GM23338 (cell line): ENCODE measurements around the gene TMEM63C.

Source experiments
- CREB1 ChIP-seq: fragments of 250-450 bp; sonication (Bioruptor Pico); IDR thresholded peaks from 2 replicates; pipeline ENCODE4 v1.5.0; 2020; ENCODE audit warnings: low read depth, mild to moderate bottlenecking, moderate library complexity
- CTCF ChIP-seq, 2 experiments: fragments of 200-600 bp in 1 of 2; sonication (generic) in 1 of 2; conservative IDR thresholded peaks; 2 replicates each; pipeline versions ENCODE4 v1.5.1 to v1.6.1; 2016 to 2017; ENCODE audit warnings: antibody characterized with exemption in 2 of 2, low read depth in 2 of 2, mild to moderate bottlenecking in 2 of 2, moderate library complexity in 1 of 2
- EZH2 ChIP-seq: fragments of 200-600 bp; sonication (generic); IDR thresholded peaks from one replicate; pipeline ENCODE4 v1.8.0; 2017; ENCODE audit warnings: antibody characterized with exemption, mild to moderate bottlenecking, low read depth; ENCODE audit not compliant: unreplicated experiment
- EZH2phosphoT487 ChIP-seq: fragments of 200-600 bp; sonication (generic); IDR thresholded peaks from one replicate; pipeline ENCODE4 v1.8.1; 2018; ENCODE audit warnings: antibody characterized with exemption; ENCODE audit not compliant: unreplicated experiment
- JUNB ChIP-seq: IDR thresholded peaks from one replicate; pipeline ENCODE4 v1.6.1; 2016; ENCODE audit warnings: antibody characterized with exemption; ENCODE audit not compliant: unreplicated experiment
- POLR2AphosphoS5 ChIP-seq: IDR thresholded peaks from 2 replicates; pipeline ENCODE4 v1.6.1; 2016; ENCODE audit warnings: antibody characterized with exemption, low read depth
- REST ChIP-seq: IDR thresholded peaks from one replicate; pipeline ENCODE4 v1.6.1; 2018; ENCODE audit warnings: antibody characterized with exemption; ENCODE audit not compliant: unreplicated experiment
- STAT1 ChIP-seq: IDR thresholded peaks from one replicate; pipeline ENCODE4 v1.6.1; 2016; ENCODE audit warnings: antibody characterized with exemption; ENCODE audit not compliant: unreplicated experiment
- ZNF114 ChIP-seq: fragments of 250-450 bp; sonication (Bioruptor Pico); IDR thresholded peaks from 2 replicates; pipeline ENCODE4 v1.5.0; 2020; ENCODE audit warnings: mild to moderate bottlenecking, moderate library complexity

DNA sequence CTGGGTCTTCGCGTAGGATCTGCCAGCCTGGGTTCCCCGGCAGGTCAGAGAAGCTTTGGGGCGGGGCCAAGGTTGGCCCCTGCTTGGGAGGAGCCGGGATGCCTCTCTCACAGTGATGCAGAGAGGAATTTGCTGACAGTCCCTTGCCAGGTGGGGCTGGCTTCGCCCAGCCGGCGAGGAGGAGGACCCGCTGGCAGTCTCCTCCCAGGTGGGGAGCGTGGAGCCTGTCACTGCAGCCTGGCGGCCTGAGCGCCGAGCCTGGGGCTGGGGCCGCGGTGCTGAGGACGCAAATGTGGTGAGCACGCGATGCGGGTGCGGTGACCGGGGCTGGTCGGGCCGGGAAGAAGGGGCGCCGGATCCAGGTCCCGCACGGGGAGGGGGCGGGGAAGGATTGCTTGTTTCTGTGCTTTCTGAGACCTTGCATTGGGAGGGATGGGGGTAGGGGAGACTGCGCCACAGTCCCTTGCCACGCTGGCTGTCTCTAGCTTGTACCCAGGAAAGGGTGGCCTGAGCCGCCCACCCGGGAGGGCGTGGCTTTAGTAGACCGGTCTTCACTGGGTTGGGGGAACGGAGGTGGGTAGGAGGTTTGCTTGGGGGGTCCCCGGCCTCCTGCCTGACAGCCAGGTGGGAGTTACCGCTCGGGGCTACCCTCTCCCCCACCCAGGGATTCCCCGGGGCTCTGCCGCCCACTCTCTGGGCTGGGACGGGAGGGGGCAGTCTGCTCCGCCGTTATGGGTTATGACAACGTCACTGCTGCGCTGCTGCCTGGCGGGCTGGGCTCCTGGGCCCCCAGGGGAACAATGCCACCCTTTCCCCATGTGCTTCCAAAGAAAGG, at the start of gene TMEM63C:
- TF ChIP-seq CTCF (conservative IDR thresholded peaks at IDR 0.05; ENCODE audit: low read depth in 2 of 2) (peak in 1 of 2 experiments; percentile 4; a peak in 1 of 4 replicates), EZH2 (no peak), JUNB (no peak), ZNF114 (CRISPR knock-in tag) (no peak), CREB1 (peak; percentile 83), EZH2phosphoT487 (no peak), POLR2AphosphoS5 (peak; percentile 69), REST (no peak), STAT1 (no peak)
